T1000 (cell line): ENCODE data around the gene ZDHHC13.

Source experiments
- DNase-seq: peaks from one replicate; lab custom pipeline; 2025; ENCODE audit warnings: mixed read lengths; lab: John Stamatoyannopoulos, UW

ZDHHC13 gene

DNA sequence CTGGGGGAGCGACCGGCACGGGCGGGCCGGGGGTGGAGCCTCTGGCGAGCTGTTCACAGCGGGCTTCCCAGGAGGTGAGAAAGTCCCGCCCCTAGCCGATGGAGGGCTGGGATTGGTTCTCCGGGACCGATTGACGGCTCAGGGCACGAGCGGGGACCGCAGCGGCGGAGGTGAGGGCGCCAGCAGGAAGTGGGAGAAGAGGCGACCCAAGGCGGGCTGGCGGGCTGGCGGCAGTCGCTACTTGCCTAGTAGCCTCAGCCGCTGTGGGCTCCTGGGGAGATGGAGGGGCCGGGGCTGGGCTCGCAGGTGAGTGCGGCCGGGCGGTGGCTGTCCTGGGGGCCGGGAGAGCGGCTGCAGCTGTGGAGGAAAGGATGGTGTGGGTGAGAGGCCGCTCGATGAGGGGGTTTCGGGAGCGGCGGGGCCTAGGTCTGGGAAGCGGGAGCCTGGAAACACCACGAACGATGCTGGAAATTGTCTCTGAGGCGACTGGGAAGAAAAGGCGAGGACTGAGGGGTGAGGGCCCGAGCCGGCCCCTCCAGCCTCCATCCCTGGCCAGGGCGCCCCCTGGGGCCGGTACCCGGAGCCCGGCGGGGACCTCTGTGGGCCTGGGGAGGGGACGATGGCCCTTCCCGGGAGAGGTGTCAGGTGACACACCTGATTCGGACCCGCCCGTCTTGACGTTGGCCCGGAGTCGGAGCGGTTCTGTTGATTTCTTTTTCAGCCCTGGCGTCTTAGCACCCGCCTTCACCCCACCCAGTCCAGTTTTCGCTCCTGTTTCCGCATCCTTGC lies at the start of gene ZDHHC13:
ZDHHC13 (plus strand) TSS at position 198 of the 789 bp plus-strand sequence; CDS start at position 280, 82 bp downstream.
- DNase-seq, result peak; percentile 79

GRCh38 chr11:19071255-19071654 lies 45.7 kb upstream of the ZDHHC13 start:
- no peak for DNase-seq

DNA sequence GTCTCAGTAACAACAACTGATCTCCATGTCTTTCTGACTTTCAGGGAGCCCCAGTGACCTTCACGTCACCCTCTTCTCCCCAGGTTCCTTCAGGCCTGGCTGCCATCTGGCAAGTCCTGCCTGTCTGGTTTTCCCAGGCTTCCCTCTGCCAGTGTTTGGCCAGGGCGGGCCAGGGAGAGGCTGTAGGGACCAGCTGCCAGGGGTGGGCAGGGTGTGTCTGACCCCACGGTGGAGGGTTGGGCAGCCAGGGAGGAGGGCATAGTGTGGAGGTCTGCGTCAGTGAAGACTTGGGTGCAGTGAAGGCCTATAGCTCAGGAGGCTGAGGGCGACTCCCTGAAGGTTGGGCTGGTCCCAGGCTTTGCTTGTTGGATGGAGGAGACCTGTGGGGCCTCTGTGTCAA lies 44.5 kb upstream of the ZDHHC13 start:
- no peak for DNase-seq

- no peak for DNase-seq
Observed at GRCh38 chr11:19073454-19074415, 43.2 kb upstream of the ZDHHC13 start.

- no peak for DNase-seq
Observed at GRCh38 chr11:19075636-19076035, 41.3 kb upstream of the ZDHHC13 start.

GRCh38 chr11:19076744-19077589 lies 40.0 kb upstream of the ZDHHC13 start:
- DNase-seq, result peak; percentile 3

DNA sequence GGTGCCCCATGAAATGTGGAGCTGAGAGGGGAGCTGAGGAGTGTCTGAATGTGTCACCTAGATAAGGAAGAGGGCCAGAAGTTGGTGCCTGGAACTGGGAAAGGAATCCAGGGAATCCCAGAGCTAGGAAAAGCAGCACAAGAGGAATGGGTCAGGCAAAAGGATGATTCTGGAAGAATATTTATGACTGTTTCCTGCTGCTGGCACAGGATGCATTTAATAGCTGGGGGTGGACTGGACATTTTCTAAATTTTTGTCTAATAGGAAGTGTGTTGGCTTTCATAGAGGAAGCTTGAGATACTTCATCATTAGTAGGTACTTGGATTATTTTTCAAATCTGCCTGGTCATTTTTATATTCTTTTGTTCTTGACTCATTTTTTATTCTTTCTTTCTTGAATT lies 39.0 kb upstream of the ZDHHC13 start:
- no peak for DNase-seq

GRCh38 chr11:19079643-19080440 lies 37.1 kb upstream of the ZDHHC13 start:
- no peak for DNase-seq

DNA sequence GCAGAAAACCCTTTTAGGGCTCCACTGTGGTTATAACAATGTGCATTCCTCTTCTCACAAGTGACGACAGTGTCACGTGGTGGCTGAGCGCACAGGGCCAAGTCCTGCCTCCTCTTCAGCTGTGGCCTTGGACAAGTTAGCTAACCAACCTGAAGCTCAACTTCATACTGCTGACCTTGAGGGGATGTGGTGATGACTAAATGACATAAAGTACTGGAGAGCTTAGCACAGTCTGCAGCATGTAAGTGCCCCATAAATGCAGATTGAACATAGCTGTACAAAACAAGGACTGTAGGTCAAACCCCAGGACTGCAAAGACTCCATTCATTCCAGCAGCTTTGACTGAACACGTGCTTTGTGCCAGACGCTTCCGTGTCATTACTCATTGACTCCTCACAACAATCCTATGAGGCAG lies 36.4 kb upstream of the ZDHHC13 start:
- no peak for DNase-seq

GRCh38 chr11:19083166-19083565 lies 33.8 kb upstream of the ZDHHC13 start:
- DNase-seq, result no peak

- DNase-seq, result no peak
Observed at GRCh38 chr11:19084661-19085315, 32.2 kb upstream of the ZDHHC13 start.

- DNase-seq, result no peak
Observed at GRCh38 chr11:19087658-19088057, 29.3 kb upstream of the ZDHHC13 start.

GRCh38 chr11:19088791-19089190 lies 28.2 kb upstream of the ZDHHC13 start:
- DNase-seq, result no peak

DNA sequence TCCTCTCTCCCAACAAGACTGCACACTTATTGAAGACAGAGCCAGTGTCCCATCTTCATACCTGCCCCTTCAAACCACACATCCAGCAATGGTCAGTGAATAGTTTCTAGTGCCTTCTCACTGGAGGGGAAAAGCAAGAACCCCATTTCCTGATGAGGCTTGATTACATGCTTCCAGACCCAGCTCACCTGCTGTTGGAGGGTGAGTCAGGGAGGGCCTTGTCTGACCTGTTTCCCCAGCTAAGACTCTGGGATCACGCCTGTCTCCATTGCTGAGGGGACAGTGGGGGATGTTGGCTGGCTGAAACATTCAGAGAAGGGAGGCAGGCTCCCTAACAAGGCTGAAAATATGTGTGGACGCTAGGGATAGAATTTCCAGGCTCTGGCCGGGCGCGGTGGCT lies 27.5 kb upstream of the ZDHHC13 start:
- no peak for DNase-seq

GRCh38 chr11:19091366-19091765 lies 25.6 kb upstream of the ZDHHC13 start:
- no peak for DNase-seq

DNA sequence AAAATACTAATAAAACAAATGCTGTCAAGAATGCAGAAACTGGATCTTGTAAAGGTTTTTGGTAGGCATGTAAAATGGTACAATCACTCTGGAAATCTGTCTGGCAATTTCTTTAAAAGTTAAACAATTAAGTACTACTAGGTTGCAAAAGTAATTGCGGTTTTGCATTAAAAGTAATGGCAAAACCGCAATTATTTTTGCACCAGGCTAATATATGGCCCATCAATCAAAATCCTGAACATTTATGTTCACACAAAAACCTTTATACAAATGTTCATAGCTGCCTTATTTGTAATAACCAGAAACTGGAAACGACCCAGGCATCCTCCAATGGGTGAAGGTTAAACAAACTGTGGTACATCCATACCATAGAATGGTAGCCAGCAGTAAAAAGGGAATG lies 24.6 kb upstream of the ZDHHC13 start:
- DNase-seq, result no peak

DNA sequence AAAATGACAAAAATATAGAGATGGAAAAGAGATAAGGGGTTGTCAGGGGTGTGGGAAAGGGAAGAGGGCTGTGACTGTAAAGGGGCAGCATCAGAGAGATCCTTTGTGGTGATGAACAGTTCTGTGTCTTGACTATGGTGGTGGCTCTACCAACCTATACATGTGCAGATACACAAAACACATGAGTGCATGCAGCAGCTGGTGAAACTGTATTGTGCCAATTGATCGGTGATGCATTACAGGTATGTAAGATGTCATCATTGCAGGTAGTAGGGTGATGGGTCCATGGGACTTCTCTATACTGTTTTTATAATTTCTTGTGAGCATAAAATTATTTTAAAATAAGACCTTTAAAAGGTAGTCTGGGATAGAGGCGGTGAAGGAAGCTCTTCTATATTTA lies 24.1 kb upstream of the ZDHHC13 start:
- DNase-seq, result no peak

DNA sequence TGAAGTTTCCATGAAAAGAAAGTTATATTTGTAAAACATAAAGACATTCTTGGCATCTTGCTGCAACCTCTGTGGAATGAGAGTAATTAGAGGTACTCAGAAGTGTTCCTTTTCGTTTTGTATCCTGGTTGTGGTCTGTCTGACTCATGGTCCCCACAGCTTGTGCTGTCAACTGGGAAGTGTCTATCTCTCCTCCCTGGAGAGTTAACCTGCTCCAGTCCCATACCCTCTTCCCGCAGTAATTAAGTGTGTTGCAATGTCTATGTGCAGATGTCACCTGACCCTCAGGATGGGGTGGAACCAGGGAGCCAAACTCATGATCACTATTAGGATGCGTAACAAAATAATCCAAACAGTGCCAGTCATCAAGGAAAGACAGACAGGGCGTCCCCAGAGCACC lies 23.0 kb upstream of the ZDHHC13 start:
- no peak for DNase-seq

GRCh38 chr11:19094859-19095258 lies 22.1 kb upstream of the ZDHHC13 start:
- no peak for DNase-seq

DNA sequence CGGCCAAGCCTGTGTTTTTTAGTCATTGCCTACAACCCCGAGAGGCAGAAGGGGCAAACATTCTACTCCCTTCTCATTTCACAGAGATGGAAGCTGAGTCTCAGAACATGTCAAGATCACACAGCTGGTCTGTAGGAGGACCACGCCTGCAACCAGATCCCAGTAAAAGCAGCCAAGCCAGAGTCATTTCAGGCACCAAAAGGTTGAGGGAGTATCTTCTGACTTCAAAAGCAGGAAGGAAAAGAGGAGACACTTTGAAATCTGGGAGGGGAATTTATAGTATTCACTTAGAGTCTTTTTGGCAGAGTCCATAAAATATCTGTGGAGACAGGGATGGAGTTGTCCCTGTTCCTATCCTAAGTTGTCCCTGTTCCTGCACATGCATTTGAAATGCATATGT lies 17.9 kb upstream of the ZDHHC13 start:
- DNase-seq, result no peak

DNA sequence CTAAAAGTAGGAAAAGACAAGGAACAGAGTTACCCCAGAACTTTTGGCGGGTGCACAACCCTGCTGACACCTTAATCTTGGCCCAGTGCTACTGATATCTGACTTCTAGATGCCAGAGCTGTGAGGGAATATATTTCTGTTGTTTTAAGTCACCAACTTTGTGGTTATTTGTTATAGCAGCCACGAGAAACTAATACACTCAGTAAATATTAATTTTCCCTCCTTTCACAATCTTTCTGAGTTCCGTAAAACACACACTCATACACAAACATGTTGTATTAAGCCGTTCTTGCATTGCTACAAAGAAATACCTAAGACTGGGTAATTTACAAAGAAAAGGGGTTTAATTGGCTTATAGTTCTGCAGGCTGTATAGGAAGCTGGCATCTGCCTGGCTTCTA lies 16.1 kb upstream of the ZDHHC13 start:
- DNase-seq, result no peak
